HG03457 (cell line): ENCODE data around the gene ATP8A2.

ENCODE experiments used
- ATAC-seq: cut with Tn5 transposase; IDR thresholded peaks from one replicate; pipeline ENCODE4 v1.9.1; 2021; ENCODE audit warnings: moderate number of reproducible peaks; ENCODE audit not compliant: unreplicated experiment

Gene ATP8A2

GRCh38 chr13:25722893-25723292 lies 351.1 kb downstream of the ATP8A2 start:
- no peak for ATAC-seq

DNA sequence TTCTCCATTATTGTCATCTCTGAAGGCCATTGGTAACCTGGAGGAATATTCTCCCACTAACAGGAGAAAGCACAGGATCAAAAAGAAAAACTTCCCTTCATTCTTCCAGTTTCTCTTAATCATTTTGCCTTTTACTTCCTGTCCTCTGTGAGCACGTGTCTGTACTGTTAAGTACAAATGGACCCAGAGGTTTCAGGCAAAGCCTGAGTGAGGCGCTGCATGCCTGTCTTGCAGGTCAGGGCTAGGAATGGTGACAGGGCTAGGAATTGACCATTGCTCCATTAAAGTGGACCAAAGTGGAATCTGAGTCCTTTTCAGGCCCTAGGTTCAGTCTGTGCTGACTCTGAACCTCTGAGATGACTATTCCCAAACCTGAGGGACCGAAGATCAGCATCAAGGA lies 353.3 kb downstream of the ATP8A2 start:
- ATAC-seq: no peak

DNA sequence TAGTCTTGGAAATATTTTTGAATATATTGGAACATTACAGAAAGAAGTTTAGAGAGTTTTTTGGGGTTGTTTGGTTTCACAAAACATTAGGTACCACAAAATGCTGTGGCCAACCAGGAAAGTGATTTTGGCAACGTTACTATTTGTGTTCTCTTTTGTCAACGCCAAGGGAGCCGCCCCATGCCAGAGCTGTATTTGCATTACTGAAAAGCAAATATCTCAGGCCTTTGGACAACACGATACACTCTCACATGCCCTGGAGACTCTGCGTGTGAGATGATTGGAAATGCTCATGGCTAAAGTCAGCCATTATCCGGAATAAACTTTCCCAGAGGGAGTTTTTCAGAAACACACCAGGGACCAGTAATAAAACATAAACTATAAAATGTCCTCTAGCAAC lies 355.5 kb downstream of the ATP8A2 start:
- ATAC-seq: no peak

DNA sequence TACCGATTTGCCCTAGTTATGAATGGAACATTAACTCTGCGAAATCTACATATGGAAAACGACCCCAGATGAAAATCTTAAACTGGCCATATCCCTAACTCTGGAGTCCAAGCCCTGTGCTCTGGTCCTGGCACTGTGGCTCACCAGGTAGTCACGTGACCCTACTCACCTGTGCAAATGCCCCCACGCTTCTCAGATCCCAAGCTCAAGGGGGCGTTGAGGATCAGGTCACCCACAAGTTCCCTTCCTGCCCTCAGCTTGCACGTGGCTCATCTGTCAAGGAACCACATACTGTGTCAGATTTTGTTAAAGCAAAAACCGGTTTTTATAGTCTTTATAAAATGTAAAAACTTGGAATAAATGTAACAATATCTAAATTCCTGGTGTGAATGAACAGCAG lies 356.0 kb downstream of the ATP8A2 start:
- no peak for ATAC-seq

DNA sequence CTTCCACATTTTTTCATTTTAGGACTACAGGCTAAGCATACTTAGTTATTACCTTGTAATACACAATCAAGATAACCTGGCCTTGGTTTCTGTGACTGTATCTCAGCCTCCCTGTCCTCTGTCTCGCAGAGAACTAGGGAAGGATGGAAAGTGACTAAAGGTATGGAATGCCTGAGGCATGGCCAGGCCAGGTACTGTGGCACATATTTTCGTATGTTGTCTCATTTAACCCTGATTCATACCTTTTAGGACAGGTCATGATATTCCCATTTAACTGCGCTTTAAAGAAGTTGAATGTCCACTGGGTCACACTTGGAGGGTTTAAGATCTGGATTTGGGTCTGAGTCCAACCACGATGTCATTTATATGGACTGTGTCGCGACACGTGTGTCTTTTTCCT lies 357.4 kb downstream of the ATP8A2 start:
- no peak for ATAC-seq

- no peak for ATAC-seq
Observed at GRCh38 chr13:25731037-25731436, 359.3 kb downstream of the ATP8A2 start.

DNA sequence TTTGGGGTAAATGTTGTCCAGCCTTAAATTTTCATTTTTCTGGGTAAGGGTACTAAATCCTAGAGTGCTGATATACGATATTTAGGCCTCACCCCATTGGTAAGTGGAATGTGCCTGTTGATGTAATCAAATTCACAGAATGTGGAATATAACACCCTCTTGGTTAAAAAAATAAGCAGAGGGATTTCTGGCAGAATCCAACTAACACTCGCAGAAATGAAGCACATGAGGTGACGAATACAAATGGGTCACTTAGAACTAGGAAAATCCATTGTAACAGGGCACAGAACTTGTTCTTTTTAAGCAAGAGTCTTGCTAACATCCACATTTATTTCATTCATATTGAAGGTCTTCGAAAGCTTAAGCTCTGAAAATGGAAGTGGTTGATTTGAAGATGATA lies 359.8 kb downstream of the ATP8A2 start:
- no peak for ATAC-seq

GRCh38 chr13:25732111-25732865 lies 360.5 kb downstream of the ATP8A2 start:
- no peak for ATAC-seq

DNA sequence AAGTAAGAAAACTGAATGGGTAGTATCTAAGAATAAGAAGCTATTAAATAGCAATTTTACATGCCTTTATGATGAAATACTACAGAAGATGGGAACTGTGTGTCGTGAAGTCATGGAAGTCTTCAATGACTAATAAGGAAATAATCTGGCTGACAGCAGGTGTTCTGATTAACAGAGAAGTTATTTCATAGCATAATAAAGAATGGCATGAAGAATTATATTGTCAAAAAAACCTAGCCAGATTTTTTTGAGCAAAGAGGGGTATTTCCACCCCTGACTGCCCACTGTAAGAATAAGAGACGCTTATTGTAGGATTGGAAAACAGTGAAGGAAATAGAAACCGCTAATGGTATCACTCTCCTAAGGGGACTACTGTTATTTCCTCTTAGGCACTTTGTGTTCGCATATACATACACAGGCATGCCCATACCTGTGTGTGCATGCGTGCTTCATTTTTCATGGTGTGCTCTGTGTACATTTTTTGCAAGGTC lies 361.3 kb downstream of the ATP8A2 start:
- no peak for ATAC-seq

- no peak for ATAC-seq
Observed at GRCh38 chr13:25733696-25734435, 362.1 kb downstream of the ATP8A2 start.

- ATAC-seq: no peak
Observed at GRCh38 chr13:25738342-25739196, 366.8 kb downstream of the ATP8A2 start.

DNA sequence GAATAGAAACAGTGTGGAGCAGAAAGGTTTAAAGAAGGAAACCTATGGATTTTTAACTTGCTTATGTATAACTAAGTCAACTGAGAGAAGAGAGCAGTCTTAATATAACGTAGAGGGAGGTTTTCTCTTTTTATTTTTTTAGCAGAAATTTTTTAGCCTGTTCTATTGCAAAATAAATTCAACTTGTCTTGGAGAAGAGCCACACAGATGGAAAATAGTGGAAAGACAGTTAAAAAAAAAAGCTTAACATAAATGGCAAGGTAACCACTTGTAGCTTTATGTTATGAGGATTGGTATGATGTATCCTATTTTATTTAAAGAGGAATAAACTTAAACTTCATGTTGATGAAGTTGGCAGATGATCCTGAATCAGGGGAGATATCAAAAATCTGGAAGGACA lies 367.6 kb downstream of the ATP8A2 start:
- no peak for ATAC-seq

GRCh38 chr13:25741796-25742195 lies 370.0 kb downstream of the ATP8A2 start:
- no peak for ATAC-seq

DNA sequence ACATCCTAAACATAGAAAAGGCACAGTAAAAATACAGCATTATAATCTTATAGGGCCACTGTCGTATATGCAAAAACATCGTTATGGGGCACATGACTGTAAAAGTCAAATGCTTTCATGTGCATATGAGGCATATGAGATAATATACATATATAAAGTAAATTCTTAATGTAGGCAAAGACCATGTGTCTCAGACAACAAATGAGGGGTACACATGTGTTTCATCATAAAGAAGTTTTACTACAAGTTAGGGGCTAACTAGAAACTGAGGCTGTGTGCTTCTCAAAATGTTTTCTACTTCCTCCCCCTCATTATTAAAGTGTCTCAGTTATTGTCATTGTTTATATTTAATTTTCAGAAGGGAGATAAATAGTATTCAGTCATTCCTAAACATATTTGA lies 370.4 kb downstream of the ATP8A2 start:
- ATAC-seq: no peak

DNA sequence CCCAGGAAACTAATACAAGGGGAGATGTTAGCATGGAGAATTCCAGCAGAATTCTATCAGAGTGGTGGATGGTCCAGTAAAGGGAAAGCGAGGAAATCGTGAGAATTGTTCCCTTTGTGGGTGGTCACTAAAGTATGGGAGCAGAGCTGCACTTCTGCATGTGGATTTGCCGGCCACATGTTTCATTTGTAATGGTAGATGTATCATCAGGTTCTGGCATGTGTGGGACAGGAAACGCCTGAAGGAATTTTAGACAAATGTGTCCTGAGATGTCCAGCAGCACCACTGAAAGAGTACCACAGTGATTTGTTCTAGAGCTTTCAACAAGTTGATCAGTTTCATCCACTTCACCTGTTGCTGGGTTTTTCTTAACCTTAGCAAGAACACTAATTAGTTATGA lies 371.6 kb downstream of the ATP8A2 start:
- ATAC-seq: no peak

GRCh38 chr13:25744178-25744577 lies 372.4 kb downstream of the ATP8A2 start:
- ATAC-seq: no peak

DNA sequence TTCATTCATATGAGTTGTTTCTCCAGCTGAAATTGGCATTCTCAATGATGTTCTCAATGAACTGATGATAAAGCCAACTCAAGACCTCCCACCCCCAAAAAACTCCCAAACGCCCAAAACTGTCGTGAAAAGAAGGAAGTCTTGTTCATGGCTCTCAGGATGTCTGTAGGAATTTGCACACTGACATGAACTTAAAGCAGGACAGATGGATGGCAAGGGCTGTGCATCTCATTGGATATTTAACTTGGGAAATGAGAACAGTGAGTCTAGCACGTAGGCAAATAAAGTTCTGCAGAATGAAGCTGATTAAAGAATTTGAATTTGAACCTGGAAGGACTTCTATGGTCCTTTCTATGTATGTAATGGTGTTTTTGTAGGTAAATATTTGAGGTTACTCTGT lies 374.4 kb downstream of the ATP8A2 start:
- no peak for ATAC-seq

DNA sequence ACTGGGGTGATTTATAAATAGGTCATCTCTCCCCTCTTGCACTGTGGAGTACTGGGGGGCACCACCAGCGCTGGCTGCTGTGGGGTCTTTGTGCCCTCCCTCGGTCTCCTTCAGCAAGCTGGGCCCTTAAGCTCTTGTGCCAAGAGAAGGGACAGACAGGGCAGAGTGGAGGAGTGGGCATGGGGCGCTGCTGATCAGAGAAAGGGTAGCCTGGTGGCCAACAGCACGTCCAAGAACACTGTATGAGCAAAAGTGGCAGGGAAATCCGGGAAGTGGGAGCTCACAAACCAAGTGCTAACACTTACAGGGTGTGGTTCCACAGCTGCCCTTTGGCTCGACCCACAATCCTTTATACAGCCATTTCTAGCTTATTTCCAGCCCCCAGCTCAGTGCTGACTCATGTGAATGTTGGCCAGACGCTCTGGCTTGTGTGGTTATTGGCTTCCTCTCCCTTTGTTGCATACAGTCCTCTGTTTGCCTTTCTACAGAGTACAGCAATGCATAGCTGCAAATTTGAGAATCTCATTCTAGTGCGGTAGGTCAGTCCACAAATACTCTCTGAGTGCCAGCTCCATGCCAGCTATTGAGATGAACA lies 381.3 kb downstream of the ATP8A2 start:
- ATAC-seq: no peak

- ATAC-seq: no peak
Observed at GRCh38 chr13:25753976-25754375, 382.2 kb downstream of the ATP8A2 start.

DNA sequence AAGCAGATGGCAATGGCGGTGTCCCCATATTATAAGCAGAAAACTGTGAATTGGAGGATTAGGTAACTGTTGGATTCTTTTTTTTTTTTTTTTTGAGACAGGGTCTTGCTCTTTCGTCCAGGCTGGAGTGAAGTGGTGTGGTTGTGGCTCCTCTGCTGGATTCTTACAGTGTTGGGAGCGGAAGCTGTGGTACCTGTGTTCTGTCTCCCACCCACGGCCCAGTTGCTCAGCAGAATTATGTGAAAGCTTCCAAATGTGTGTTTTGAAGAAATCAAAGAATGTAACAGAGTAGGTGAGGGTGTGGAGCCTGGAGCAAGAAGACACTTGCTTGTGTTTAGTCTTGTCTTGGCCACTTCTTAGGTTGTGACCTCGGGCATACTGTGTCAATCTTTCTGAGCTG lies 384.5 kb downstream of the ATP8A2 start:
- no peak for ATAC-seq

- no peak for ATAC-seq
Observed at GRCh38 chr13:25756912-25757311, 385.1 kb downstream of the ATP8A2 start.
